HG02571 (cell line): ENCODE data around the gene MYH4.

Experiments
- ATAC-seq: cut with Tn5 transposase; IDR thresholded peaks from one replicate; pipeline ENCODE4 v1.9.1; 2021; ENCODE audit warnings: mild to moderate bottlenecking, moderate library complexity; ENCODE audit not compliant: unreplicated experiment

The MYH4 gene

DNA sequence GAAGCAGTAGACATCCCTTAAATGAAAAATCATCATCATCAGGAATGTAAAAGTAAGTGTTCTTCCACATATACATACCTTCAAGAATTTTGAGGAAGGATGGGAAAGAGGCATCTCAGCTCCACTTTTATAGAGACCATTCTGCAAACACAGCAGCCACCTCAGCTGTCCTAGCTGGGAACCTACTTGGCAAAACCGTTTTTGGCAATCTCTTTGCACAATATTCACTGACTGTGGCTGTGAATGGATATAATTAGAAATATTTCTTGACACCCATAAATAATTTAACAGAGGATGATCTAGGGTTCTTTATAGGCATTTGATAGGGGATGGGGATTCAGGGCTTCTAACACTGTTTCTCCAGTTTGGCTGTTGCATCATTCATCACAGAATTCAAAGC is at the start of gene MYH4:
MYH4 (minus strand) TSS at position 101 of the 400 bp plus-strand sequence. CDS start 2,814 bp downstream, outside the sequence.
- ATAC-seq = no peak

DNA sequence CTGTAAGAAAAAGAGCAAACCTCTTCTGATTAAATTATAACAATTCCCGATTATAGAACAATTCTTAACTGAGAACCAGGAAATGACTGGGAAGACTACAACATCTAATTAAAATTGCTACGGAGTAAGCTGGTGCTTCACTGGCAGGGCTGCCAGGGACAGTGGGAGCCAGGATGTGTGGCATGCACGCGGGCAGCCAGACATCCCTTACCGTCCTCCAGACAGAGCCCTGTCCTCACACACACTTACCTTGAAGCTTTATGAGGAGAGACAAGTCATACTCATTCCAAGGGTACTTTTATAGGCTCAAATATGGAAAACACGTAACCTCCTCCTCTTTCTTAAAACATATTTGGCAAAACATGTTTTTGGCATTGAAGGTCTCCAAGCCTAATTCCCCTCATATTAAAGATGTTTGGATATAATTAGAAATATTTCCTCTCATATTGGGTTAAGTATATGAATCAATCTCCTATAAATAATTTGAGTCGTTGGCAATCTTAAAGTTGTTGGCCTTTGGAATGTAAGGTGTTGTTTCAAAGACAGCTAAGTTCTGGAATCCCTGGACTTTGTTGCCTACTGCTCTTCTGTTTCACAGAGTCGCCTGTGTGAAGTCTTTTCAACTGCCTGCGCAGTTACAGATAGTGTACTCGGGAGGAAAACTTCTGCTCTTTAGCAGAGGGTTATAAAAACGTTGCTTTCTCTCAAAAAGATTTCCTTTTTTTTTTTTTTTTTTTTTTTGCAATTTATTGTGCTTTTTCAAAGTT is 49.1 kb upstream of the MYH4 start, which contains the start of gene MYH1:
MYH1 (minus strand) TSS at position 272 of the 767 bp plus-strand sequence. CDS start 1,900 bp downstream, outside the sequence.
- ATAC-seq = no peak

GRCh38 chr17:10516638-10517037 is 47.3 kb upstream of the MYH4 start:
- ATAC-seq = no peak

DNA sequence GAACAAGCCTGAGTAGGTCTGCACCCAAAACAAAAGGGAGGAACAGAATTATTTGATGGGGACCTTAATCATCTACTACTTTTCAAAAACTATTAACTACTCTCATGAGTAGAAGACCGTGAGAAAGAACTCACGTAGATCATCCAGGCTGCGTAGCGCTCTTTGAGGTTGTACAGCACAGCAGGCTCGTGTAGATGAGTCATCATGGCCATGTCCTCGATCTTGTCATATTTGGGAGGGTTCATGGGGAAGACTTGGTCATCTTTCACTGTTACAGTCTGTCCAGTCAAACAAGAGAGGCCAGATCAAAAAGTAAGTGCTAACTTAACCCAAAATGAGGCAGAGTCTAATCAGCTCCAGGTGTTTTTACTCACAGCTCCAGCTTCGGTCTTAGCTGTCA is 46.7 kb upstream of the MYH4 start:
- ATAC-seq = no peak

GRCh38 chr17:10513299-10514067 is 44.1 kb upstream of the MYH4 start:
- no peak for ATAC-seq

DNA sequence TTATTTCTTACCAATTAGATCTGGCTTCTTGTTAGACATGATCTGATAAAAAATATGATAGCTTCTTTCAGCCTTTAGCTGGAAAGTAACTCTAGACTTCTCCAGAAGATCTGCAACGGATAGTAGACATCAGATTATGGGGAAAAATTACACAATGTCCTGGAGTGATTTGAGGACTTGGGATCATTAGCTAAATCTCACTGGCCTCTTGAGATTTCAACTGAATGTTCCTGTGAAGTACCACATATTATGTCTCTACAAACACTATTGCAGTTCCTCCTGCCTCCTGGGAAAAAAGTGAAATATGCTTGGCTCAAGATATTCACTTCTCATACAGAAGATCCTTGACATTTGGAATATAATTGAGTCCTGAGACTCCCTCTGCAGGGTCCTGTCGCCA is 43.5 kb upstream of the MYH4 start:
- ATAC-seq = no peak

DNA sequence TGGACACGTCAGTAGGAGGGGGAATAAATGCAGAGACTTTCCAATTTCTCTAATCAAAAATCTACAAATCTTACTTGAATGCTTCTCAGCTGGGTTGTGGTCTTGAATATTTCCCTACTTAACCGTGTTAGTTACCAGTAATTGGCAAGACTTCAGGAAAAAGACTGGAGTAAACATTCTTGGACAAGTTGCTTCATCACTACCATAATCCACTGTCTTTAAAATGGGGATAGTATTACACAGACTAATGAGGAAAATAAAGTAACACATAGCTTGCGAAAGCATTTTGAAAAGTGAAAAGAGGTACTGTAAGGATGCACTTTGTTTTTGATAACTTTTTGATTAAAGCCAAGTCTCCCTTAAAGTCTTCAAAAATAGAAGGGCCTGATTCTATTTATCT is 30.6 kb upstream of the MYH4 start:
- no peak for ATAC-seq

DNA sequence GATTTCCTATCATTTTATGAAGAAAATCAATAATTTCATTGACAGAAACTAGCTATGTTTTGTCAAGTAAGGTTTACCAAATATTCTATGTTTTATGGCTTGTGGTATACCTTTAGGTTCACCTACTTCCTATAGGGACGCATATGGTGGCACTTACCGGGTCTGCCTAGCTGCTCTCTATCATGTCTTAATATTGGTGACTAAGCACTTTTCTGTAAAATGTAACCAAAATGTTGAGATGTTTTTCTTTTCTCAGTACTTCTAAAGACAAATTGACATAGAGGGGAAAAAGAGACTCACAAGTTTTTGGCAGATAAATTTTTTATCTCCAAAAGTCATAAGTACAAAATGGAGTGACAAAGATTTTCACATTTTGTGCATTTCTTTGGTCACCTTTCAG is 22.6 kb upstream of the MYH4 start:
- ATAC-seq = no peak

- no peak for ATAC-seq
Measured at GRCh38 chr17:10482252-10482651, 12.9 kb upstream of the MYH4 start.

- no peak for ATAC-seq
Measured at GRCh38 chr17:10477701-10478100, 8.3 kb upstream of the MYH4 start.

- no peak for ATAC-seq
Measured at GRCh38 chr17:10474536-10474935, 5.2 kb upstream of the MYH4 start.

DNA sequence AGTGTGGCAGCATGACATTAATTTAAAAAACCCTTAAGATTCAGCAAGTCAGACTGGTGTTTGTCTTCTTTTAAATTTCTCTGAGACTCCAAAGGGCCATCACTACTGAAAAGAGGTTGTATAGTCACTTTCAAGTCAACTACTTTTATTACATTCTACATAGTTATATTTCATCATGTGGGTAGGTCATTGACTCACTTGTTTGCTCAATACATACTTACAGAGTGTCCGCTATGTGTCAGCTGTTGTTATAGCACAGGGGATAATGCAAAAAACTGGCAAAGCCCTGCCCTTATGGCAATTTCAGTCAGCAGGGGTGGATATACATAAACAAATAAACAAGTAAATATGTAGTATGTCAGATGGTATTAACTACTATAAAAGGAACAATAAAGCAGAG is 2.5 kb upstream of the MYH4 start:
- ATAC-seq = no peak

DNA sequence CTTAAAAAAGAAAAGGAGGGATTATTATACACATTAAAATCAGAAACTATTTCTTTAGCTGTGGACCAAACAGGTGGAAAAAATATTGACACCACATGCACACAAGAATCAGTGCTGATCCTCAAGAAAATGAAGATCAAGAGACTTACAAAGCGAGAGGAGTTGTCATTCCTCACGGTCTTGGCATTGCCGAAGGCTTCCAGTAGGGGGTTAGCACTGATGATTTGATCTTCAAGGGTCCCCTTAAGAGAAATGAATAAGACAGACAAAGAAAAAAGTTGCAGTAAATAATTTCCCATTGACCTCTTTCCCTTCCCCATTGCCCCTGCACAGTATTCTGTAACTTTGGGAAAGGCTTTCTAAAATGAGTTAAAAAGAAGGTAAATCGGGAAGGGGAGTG is 6.0 kb downstream of the MYH4 start:
- no peak for ATAC-seq

GRCh38 chr17:10460062-10460461 is 9.3 kb downstream of the MYH4 start:
- ATAC-seq = no peak

- ATAC-seq = no peak
Measured at GRCh38 chr17:10458701-10459100, 10.7 kb downstream of the MYH4 start.

DNA sequence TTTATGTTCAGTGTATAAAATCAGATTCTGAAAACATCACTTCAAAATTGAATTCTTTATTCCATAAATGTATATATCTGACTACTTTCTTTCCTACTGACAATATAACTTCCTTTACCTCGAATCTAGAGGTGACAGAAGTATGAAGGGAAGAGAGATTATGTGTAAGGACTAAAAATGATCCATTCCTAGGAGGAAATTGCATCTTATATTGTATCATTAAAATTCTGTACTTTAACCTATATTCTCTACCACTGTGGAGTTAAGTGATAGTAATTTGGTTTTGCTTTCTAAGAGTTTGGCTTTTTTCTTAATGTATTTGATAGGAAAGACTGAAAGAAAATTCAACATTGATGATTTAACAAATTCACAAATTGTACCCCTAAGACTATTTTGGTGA is 11.4 kb downstream of the MYH4 start:
- no peak for ATAC-seq

GRCh38 chr17:10447026-10447931 is 22.1 kb downstream of the MYH4 start:
- ATAC-seq = no peak

DNA sequence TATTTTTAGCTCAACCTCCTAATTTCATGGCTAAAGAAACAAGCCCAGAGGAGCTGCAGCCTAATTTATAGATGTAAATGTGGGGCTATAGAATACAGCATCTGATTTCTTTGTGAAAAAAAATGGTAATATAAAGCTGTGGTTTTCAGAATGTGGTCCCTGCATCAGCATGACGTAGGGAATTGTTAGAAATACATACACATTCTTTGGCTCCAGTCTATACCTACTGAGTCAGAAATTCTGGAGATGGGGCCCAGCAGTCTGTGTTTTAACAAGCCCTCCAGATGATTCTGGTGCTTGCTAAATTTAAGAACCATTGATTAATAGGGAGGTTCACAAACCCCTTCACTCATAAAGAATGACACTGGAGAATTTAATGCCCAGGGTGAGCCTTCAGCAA is 29.5 kb downstream of the MYH4 start:
- no peak for ATAC-seq

GRCh38 chr17:10435096-10435495 is 34.3 kb downstream of the MYH4 start:
- no peak for ATAC-seq

GRCh38 chr17:10429421-10430045 is 39.8 kb downstream of the MYH4 start:
- ATAC-seq = no peak

- no peak for ATAC-seq
Measured at GRCh38 chr17:10428781-10429180, 40.6 kb downstream of the MYH4 start.
